GM21786 (cell line): ENCODE measurements around the gene ZNF506.
"Not testable (repeated sequence)": the region's sequence is repeated elsewhere in the genome, so short reads cannot be mapped to it uniquely, and the experiment has no call there.

Experiments
- ATAC-seq: cut with Tn5 transposase; IDR thresholded peaks from one replicate; pipeline ENCODE4 v1.9.1; 2021; ENCODE audit not compliant: unreplicated experiment

Gene ZNF506

DNA sequence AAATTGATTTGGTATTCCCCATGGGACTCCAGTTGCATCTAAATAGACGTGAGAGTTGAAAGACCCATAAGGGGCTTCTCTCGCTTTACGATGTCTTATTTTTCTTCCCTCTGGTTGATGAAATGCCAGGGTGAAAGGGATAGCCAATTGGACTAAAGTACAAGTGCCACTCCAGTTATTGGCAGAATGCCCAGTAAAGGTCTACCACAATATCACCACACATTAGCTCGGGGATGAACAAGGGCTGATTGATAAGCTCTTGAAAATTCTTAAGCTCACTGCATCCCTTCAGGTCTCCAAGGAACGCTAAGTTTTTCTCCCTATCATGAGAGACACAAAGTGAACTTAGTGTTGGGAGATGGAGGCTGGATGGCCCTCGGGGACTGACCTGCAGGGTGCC, 39.8 kb downstream of the ZNF506 start:
- ATAC-seq, result not testable (repeated sequence)

DNA sequence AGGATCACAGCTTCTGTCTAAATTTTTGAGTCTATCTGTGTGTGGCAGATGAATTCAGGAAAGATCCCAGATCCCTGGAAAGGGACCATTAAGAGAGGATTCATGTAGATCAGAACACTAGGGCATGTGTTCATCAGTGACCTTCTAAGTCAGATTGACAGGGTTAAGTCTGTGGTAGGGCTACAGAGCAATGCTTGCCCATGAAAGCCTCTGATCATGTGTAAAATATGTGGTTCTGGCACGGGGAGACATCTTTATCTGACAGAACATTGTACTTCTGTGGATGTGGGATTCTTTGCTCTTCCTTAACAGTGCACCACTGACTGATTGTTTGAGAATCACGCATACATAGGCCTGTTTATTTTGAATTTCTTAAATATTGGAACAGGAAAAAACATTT, 42.9 kb downstream of the ZNF506 start:
- ATAC-seq, result no peak

DNA sequence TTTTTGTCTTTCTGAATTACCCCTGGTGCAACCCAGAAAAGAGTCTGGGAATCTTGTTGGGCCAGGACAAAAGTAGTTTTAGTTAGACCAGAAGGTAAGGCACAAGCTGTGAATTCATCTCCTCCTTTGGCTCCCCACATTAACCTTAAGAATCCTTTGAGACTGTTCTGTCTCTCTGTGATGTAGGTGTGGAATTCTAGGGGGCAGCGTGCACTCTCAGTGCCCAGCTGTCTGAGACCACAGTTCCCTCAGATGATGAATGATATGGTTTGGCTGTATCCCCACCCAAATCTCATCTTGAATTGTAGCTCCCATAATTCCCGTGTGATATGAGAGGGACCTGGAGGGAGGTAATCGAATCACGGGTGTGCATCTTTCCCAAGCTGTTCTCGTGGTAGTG, 43.9 kb downstream of the ZNF506 start:
- ATAC-seq, result no peak

DNA sequence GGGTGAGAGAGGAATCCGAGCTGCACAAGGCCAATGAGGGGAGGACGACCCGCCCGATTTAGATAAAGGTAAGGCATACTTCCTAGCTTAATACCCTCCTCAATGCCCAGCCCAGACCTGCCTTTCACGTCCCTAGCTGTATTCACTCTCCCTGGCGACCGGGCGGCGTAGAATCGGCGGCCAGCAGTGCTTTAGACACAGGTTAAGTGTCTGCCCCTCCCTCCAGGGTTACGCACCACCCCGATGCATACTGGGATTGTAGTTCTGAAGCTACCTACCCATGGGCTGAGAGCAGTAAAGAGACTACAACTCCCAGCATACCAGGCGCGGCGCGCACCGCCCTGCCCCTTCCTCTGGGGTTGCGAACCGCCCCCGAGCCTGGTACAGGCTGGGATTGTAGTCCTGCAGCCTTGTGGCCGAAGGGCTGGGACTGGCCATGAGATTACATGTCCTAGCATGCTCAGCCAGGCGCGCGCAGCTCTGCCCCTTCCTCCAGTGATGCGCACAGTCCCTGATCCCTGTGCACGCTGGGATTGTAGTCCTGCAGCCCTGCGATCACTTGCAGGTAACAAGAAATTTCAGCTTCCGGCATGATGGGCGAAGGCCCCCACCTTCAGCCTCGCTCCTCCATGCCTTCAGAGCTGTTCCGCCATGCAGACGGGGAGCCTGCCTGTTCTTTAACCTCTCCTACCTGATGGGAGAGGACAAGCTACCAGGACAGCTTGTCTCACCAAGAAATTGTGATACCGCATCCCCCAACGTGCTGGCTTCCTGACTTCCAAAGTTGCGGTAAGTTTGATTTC, 45.1 kb downstream of the ZNF506 start:
- ATAC-seq, result peak; percentile 98

DNA sequence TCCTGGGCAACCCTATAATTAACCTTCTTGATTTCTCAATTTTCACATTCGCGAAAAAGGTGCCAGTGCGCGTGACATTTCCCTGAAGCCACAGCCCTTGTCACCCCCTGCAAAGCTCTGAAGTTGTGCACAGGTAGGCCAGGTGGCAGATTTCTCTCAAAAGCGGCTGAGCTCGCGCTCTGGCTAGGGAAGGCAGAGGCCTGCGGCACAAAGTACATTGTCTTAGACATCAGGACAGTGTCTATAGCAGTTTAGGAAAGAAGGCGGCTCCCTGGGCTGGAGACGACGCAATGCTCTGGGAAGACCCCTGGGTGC, 45.7 kb downstream of the ZNF506 start:
- no peak for ATAC-seq

DNA sequence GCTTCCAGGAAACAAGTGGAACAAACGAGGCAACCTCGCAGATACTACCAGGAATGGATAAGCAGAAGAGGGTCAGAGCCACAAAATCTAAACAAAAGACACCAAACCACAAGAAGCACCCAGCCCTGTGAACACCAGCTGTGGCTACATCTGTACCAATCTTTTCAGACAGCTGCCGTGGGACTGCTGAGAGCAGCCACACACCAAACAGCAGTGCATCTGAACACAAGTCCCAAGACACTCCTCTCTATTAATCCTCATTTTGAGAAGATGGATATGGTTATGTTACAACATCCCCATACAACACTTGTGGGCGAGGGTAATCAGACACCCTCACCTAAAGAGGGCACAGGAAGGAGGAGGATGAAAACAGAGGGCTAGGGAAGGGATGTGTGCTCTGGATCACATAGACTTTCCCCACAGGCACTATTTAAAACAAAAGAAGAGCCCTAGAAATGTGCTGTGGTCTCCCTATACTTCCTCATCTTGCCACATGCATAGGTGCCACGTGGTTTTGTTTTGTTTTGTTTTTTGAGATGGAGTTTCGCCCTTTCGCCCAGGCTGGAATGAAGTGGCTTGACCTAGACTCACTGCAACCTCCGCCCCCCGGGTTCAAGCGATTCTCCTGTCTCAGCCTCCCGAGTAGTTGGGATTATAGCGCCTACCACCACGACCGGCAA, 47.1 kb downstream of the ZNF506 start:
- no peak for ATAC-seq

DNA sequence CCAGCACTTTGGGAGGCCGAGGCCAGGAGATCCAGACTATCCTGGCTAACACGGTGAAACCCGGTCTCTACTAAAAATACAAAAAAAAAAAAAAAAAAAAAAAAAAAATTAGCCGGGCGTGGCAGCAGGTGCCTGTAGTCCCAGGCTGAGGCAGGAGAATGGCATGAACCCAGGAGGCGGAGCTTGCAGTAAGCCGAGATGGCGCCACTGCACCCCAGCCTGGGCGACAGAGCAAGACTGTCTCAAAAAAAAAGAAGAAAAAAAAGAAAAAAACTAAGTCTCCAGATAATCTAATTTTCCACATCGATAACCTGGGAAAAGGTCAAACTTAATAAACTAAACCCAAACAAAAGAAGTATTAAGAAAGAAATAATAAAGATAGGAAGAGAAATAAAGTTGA, 49.6 kb downstream of the ZNF506 start:
- ATAC-seq, result not testable (repeated sequence)

DNA sequence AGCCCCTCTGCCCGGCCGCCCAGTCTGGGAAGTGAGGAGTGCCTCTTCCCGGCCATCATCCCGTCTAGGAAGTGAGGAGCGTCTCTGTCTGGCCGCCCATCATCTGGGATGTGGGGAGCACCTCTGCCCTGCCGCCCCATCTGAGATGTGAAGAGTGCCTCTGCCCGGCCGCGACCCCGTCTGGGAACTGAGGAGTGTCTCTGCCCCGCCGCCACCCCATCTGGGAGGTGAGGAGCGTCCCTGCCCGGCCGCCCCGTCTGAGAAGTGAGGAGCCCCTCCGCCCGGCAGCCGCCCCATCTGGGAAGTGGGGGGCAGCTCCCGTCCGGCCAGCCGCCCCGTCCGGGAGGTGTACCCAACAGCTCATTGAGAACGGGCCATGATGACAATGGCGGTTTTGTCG, 51.6 kb downstream of the ZNF506 start:
- ATAC-seq, result not testable (repeated sequence)

DNA sequence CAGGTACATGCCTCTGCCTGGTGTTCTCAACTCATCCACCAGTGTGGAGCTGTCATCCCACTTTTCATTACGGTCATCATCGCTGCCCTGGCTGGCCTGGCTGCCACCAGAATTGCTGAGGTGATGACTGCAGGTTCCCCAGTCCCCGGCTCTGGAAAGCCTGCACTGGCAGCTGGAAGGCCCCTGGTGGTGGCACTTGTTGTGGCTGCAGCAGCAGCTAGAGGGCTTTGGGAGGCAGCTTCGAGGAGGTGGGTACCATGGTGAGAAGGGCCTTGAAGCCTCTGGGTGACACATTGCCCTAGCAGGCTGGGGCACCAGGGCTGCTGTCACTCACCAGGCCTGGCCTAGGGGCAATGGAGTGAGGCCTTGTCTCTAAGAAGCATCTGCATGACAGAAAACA, 63.4 kb downstream of the ZNF506 start:
- no peak for ATAC-seq

DNA sequence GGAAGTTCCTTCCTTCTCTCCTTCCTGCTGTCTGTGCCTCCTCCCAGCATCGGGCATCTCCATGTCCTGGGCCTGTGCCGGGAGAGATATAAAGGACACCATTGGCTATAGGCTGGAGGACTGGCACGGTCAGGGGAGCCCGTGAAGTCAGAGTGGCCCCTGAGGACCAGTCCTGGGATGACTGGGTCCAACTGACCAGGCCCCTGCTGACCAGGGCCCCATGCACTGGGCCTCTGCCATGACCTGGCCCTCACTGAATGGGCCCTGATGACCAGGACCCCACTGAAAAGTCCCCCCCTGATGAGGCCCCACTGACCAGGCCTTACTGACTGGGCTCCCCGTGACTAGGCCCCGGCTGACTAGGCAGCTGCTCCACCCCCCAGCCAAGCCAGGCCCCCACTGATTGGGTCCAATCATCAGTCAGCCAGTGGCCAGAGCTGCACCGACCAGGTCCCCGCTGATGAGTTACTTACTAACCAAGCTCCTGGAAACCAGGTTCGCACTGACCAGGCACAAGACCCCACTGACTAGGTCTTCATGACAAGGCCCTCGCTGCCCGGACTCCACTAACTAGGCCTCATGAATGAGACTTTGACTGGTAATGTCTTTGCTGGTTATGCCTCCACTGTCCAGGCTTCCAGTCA, 68.7 kb downstream of the ZNF506 start:
- no peak for ATAC-seq

DNA sequence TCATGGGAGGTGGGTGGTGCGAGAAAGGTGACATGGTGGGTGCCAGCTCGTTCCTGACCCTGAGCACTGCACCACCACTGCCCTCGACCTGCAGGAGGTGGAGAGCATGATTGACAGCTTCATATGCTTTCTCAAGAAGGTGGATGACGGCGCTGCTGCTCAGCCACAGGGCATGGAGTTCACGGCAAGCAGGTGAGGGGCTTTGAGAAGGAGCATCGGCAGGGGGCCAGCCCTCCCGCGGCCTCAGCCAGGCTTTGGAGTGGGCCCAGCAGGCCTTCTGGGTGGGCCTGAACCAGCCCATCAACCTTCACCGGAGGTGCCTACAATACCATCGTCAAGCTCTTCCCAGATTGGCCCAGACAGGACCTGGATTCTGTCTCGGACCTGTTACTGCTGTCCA, 69.7 kb downstream of the ZNF506 start:
- no peak for ATAC-seq

DNA sequence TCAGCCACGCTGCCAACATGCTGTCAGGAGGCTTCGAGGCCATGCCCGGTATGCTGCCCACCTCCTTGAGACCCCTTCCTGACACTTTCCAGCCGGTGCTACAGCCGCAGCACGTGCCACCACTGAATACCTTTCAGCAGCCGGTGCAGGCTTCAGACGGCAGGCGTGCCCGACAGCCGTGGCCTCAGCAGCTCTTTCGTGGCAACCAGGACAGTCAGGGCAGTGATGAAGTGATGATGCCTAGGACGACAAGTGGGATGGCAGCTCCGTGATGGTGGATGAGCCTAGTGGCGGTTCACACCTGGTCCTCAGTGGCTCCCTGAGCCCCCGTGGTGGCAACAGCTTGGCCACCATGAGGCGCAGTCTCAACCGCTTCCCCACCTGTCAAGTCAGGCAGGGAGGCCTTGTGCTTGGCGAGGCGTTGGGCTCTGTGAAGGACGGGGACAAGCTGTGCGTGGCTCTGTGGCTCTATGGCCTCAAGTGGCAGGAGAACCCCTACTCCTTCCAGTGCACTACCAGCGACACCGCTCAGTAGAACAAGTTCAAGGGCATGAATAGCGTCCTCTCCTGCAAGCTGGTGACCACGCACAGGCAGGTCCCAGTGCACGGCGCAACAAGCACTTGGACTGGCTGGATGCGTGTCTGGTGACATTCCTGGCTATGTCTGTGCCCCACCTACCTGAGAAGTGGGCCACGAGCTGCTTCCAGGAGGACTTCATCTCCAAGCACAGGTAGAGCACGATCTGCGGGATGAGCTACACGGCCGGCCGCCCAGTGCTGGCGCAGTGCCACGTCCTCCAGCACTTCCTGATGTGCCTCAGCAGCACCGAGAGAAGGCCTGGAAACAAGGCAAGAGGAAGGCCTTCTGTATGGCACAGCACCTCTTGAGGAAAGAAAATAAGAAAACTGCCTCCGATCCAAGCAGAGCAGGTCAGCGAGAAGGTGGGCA, 70.4 kb downstream of the ZNF506 start:
- ATAC-seq, result no peak

DNA sequence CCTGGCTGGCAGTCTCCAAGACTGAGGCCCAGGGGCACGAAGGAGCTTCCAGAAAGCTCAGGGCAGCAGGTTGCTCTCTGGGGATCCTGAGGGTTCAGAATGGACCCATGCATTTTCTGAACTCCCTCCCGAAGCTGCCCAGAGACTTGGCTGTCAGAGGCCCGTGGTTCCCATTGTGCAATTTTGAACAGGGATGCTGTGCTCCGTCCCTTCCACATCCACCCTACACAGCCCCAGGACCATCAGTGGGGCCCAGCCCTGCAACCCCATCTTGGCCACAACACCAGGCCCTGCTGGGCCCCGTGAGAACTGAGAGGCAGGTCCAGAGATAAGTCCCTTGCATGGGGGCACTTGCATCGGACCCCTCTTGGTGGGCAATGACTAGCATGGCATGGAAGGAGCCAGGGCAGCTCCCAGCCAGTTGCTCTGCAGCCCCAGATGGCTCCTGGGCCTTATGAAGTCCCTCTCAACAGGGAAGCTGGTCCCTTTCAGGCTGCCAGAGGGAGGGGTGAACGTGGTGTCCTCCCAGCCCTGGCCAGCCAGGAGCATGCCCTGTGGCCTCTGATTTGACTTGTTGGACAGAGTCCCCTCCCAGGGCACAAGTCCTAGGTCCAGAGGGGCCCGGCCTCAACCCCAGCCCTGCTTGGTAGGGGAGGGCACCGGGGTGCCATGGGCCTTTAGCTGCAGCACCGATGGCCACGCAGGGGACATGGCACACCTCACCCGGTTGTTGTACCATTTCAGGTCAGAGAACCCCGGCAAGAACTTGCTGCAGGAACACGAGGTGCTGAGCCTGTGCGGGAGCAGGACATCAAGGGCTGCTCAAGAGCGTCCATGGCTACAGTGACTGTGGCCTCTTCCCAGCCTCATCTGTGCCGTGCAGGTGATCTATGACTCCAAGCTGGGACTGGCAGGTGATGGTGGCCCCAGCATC, 71.4 kb downstream of the ZNF506 start:
- no peak for ATAC-seq

DNA sequence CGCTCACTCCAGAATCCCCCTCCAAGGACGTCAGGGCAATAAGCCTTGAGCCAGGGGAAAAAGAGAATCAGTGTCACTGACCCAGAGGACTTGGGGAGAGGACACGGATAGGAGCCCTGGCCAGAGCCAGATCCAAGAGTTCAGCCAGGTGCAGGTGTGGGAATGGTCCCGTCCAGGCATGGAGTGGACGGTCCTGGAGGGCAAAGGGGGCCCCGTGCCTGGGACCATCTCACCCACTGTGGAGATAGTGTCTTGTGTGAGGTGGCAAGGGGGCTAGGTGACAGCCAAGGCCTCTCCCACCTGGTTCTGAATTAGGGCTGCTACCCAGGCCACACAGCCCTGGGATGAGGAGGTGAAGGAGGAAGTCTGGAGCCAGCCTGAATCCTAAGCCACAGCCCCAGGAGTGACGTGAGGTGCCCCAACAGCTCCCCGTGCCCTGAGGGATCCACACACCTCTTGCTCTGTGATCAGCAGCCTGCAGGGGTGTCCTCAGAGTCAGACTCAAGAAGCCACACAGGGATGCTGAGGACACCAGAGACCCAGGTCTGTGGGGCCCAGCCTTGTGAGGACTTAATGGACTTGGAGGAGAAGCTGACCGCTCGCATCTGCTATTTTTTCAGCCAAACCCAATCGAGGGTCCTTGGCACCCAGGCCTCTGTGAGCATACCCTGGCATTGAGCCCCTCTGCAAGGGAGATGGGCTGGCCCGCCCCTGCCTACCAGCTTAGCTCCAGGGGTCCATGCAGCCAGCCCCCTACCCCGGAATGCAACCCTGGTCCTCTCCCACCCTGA, 72.2 kb downstream of the ZNF506 start:
- no peak for ATAC-seq

DNA sequence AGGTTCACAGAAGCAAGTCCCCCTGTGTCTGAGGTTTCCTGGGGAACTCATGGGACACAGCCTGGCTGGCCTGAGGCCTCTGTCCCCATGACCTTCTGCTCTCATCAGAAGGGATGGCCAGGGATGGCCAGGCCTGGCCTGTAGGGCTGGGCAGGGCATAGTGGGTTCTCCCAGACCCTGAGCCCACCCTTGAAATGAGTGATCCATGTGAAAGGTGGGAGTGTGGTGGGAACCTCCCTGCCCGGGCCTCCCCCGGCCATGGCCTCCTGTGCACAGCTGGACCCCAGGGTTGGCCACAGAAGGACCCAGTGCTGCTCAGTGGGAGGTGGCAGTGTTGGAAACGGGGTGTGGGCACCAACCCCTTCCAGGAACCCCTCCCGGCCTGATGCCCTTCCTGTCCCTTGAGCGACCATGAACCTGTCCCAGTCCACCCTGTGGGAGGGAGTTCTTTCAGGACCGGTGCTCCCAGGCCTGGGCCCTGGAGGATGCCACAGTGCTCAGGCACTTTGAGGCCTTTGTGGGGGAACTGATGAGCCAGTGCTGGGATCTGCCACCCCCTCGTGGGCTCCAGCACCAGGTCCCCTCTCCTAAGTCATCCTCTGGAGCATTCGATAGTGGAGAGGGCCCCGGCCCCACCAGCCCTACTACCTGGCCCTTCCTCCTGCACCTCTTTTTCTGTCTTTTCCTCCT, 73.2 kb downstream of the ZNF506 start:
- no peak for ATAC-seq

DNA sequence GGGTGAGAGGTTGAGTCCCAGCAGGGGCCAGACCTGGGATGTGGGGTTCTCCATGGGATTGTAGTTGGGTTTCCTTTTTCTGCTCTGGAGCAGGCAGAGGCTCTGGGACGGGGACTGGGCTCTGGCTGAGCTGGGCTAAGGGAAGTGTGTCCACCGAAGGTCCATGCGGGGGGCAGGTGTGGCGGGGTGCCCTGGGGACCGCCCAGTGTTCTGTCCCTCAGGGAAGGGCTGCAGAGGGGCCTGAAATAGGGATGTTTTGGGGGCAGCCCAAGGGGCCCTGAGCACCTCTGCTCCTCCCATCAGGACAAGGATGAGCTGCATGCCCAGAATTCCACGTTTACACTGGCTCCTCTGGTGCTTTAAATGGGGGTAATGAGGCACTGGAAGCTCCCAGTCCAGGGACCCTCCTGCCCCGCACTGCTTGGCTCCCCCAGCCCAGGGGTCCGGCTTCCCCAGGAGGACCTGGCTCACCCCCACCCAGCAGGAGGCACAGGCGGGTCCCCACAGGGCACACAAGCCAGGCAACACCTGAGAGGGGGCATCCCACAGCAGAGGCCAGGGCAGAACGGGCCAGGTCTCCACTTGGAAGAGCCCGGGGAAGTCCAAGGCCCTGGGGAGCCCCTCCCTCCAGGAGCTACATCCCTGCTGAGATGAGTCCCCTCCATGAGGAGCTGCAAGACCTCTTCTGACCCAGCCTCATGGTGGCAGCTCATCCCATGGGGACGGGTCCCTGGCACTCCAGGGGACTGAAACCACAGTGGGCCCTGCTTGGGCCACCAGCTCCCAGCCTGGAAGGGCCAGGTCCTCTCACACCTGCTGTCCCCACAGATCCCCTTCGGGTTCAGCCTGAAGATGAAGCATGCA, 74.0 kb downstream of the ZNF506 start:
- ATAC-seq, result no peak

DNA sequence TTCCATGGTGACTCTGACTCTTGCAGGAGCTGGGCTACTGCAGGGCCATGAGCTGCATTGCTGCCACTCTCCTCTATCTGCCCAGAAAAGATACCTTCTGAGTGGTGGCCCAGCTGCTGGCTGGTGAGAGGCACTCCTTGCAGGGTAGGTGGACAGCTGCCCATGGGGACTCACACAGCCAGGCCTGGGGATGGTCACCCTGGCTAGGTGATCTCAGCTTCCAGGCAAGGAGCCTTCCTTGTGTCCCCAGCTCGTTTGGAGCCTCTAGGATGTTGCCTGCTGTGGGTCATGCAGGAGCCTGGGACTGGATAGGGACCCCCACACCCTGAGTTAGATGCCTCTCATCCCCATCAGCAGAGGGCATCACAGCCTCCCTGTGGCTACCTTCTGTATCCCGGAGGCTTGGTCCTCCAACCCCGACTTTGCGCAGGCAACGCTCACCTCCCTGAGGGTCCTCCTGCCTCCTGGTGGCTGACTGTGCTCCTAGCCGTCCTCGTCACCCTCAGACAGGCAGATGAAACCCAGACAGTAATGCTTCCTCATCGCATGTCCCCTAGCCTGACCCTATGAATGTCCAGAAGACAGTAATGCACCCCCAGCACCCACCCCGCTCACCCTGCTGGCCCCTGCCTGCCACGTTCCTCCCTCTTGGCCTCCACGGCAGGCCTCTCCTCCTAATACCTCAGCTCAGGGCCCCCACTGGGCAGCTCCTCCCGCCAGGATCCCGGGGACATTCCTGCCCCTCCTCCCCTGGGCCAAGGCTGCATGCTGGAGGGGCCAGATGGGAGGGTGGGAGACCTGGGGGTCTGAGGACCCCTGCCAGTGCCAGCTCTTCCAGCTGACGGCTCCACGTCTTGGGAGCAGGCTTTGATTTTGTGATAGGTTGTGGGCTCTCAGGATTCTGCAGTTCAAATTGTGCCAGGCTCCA, 75.0 kb downstream of the ZNF506 start:
- no peak for ATAC-seq
